Rectal smooth muscle tissue (tissue), 1 donor: ENCODE data around the gene ONECUT2.

Experiments used
- H3K27ac ChIP-seq: one replicate; pipeline ENCODE4 v1.7.0; 2013; ENCODE audit warnings: low read depth, low read length, inconsistent platforms
- H3K27me3 ChIP-seq: one replicate; pipeline ENCODE4 v1.7.0; 2013; ENCODE audit warnings: low read length; ENCODE audit not compliant: control insufficient read depth, insufficient read depth
- H3K36me3 ChIP-seq: one replicate; pipeline ENCODE4 v1.7.0; 2013; ENCODE audit warnings: low read length; ENCODE audit not compliant: control insufficient read depth, insufficient read depth
- H3K4me1 ChIP-seq: one replicate; pipeline ENCODE4 v1.7.0; 2013; ENCODE audit warnings: low read length; ENCODE audit not compliant: control insufficient read depth, insufficient read depth
- H3K4me3 ChIP-seq: one replicate; pipeline ENCODE4 v1.7.0; 2013; ENCODE audit warnings: low read length
- H3K9ac ChIP-seq: one replicate; pipeline ENCODE4 v1.7.0; 2013; ENCODE audit warnings: low read length

ONECUT2 gene

GRCh38 chr18:57425096-57425495, 10.1 kb upstream of the ONECUT2 start:
- Histone ChIP-seq H3K27ac (no peak overlapping the region), H3K4me1 (no peaks in the 10 kb centered on the region), H3K9ac (no peak overlapping the region), H3K27me3 (peaks cover 24% of the 10 kb centered on the region), H3K36me3 (no peaks in the 10 kb centered on the region), H3K4me3 (no peak overlapping the region)

GRCh38 chr18:57426187-57426586, 9.0 kb upstream of the ONECUT2 start:
- Histone ChIP-seq H3K27me3 (peaks cover 31% of the 10 kb centered on the region), H3K36me3 (no peaks in the 10 kb centered on the region), H3K27ac (no peak overlapping the region), H3K4me1 (no peaks in the 10 kb centered on the region), H3K4me3 (no peak overlapping the region), H3K9ac (no peak overlapping the region)

GRCh38 chr18:57427429-57428201, 7.6 kb upstream of the ONECUT2 start:
- peaks cover 39% of the 10 kb centered on the region for H3K27me3 ChIP-seq
- no peaks in the 10 kb centered on the region for H3K4me1 ChIP-seq
- H3K9ac ChIP-seq = no peak overlapping the region
- no peaks in the 10 kb centered on the region for H3K36me3 ChIP-seq
- H3K4me3 ChIP-seq = no peak overlapping the region
- no peak overlapping the region for H3K27ac ChIP-seq

GRCh38 chr18:57428221-57429150, 6.7 kb upstream of the ONECUT2 start:
- no peak overlapping the region for H3K27ac ChIP-seq
- no peaks in the 10 kb centered on the region for H3K4me1 ChIP-seq
- peaks cover 47% of the 10 kb centered on the region for H3K27me3 ChIP-seq
- no peak overlapping the region for H3K9ac ChIP-seq
- H3K36me3 ChIP-seq = no peaks in the 10 kb centered on the region
- no peak overlapping the region for H3K4me3 ChIP-seq

- Histone ChIP-seq H3K4me3 (no peak overlapping the region), H3K27ac (no peak overlapping the region), H3K9ac (no peak overlapping the region), H3K27me3 (peaks cover 54% of the 10 kb centered on the region), H3K36me3 (no peaks in the 10 kb centered on the region), H3K4me1 (peaks cover 3% of the 10 kb centered on the region)
Measured at GRCh38 chr18:57429167-57430078, 5.8 kb upstream of the ONECUT2 start.

GRCh38 chr18:57430079-57431001, 4.8 kb upstream of the ONECUT2 start:
- peaks cover 6% of the 10 kb centered on the region for H3K4me1 ChIP-seq

GRCh38 chr18:57431002-57431382, 4.2 kb upstream of the ONECUT2 start:
- H3K4me3 ChIP-seq = no peak overlapping the region
- peaks cover 6% of the 10 kb centered on the region for H3K4me1 ChIP-seq
- H3K27me3 ChIP-seq = peaks cover 61% of the 10 kb centered on the region
- H3K9ac ChIP-seq = no peak overlapping the region
- H3K36me3 ChIP-seq = no peaks in the 10 kb centered on the region
- H3K27ac ChIP-seq = no peak overlapping the region

More at GRCh38 chr18:57430079-57431001, 4.8 kb upstream of the ONECUT2 start:
- Histone ChIP-seq H3K4me3 (no peak overlapping the region), H3K36me3 (no peaks in the 10 kb centered on the region), H3K9ac (no peak overlapping the region), H3K27ac (no peak overlapping the region), H3K27me3 (peaks cover 60% of the 10 kb centered on the region)

GRCh38 chr18:57431467-57432080, 3.6 kb upstream of the ONECUT2 start:
- H3K9ac ChIP-seq = no peak overlapping the region
- H3K4me1 ChIP-seq = peaks cover 6% of the 10 kb centered on the region
- no peak overlapping the region for H3K4me3 ChIP-seq
- no peaks in the 10 kb centered on the region for H3K36me3 ChIP-seq
- peaks cover 64% of the 10 kb centered on the region for H3K27me3 ChIP-seq
- no peak overlapping the region for H3K27ac ChIP-seq

GRCh38 chr18:57432140-57432539, 3.0 kb upstream of the ONECUT2 start:
- Histone ChIP-seq H3K27me3 (peaks cover 66% of the 10 kb centered on the region), H3K27ac (no peak overlapping the region), H3K4me3 (no peak overlapping the region), H3K4me1 (peaks cover 6% of the 10 kb centered on the region), H3K9ac (no peak overlapping the region), H3K36me3 (no peaks in the 10 kb centered on the region)

- peaks cover 6% of the 10 kb centered on the region for H3K4me1 ChIP-seq
- H3K36me3 ChIP-seq = no peaks in the 10 kb centered on the region
- peaks cover 70% of the 10 kb centered on the region for H3K27me3 ChIP-seq
- H3K27ac ChIP-seq = no peak overlapping the region
- H3K4me3 ChIP-seq = no peak overlapping the region
- H3K9ac ChIP-seq = no peak overlapping the region
Measured at GRCh38 chr18:57432751-57433400, 2.3 kb upstream of the ONECUT2 start.
